Measurements from ENCODE around the gene USP54.

USP54 gene

DNA sequence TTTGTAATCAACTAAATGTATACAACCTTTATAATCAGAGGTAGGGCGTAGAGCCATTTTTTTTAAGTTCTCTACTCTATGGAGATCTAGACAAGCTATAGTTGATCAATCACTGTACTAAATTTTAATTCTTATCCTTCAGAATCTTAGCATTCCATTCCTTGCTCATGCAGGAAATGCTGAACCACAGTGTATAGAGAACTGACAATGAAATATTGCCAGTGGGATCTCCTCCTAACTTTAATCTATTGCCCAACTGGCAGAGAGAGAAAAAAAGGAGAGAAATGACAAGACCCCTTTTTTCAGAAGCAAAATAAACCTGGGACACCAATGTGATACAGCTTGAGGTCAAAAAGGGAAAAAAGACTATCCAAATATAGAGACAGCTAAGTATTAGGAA lies 68.9 kb downstream of the USP54 start:
- TF ChIP-seq ZFX (IDR thresholded peaks at IDR 0.05) = no peak
- TF ChIP-seq, protein P1, sequence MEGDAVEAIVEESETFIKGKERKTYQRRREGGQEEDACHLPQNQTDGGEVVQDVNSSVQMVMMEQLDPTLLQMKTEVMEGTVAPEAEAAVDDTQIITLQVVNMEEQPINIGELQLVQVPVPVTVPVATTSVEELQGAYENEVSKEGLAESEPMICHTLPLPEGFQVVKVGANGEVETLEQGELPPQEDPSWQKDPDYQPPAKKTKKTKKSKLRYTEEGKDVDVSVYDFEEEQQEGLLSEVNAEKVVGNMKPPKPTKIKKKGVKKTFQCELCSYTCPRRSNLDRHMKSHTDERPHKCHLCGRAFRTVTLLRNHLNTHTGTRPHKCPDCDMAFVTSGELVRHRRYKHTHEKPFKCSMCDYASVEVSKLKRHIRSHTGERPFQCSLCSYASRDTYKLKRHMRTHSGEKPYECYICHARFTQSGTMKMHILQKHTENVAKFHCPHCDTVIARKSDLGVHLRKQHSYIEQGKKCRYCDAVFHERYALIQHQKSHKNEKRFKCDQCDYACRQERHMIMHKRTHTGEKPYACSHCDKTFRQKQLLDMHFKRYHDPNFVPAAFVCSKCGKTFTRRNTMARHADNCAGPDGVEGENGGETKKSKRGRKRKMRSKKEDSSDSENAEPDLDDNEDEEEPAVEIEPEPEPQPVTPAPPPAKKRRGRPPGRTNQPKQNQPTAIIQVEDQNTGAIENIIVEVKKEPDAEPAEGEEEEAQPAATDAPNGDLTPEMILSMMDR (conservative IDR thresholded peaks at IDR 0.05) = no peak
- no peak overlapping the region for H3K27ac ChIP-seq

DNA sequence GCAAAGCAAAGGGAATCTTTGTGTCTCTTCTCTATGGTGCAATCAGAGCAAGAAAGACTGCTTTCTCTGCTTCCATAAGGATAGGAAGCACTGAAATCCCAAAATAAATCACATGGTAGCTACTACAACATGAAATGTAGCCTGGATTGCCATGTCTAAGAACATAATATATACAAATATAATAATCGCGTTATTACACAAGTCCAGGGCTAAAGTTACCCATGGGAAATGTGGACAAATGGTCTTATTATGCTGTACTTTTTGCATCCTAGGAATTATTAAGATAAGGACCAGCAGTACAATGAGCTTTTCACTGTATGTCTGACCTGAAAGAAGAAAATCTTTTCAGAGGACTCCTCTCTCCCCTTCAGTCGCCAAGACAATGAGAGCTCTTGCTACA lies 71.8 kb downstream of the USP54 start:
- H3K27ac ChIP-seq = no peak overlapping the region
- TF ChIP-seq, protein P1 (conservative IDR thresholded peaks at IDR 0.05) = no peak
- no peak for TF ChIP-seq ZFX (IDR thresholded peaks at IDR 0.05)

DNA sequence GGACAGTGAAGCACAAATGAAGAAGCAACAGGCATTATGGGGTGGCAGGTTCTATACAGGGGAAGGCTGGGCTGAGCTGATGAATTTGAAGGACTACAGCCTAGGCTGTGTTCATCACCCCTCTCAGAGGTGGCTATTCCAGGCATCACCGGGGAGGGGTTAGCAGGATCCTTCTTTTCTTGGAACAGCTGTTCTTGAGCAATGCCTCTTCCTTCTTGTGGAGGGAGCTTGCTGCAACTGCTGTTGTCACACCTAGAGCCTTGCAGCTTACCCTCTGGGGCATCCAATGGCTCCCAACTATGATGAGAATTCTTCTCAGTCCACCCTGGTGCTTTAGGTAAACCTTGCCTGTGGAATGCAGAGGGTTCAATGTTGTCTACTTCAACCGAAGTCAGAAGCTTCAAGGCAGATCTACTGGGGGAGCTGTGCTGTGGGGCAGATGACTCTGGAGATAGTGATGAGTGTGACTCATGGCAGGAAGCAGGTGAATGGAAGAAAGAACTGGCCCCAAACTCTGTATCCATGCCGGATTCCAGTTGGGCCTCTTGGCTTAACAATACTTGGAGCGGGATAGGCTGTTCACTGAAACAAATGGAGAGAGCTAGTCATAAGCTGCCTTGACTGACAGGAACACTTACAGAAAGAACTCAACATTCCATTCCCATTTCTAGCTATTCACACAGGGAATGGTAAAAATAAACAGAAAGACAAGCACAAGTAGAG lies 73.8 kb downstream of the USP54 start:
- H3K27ac ChIP-seq = no peak overlapping the region
- TF ChIP-seq ZFX (IDR thresholded peaks at IDR 0.05) = no peak
- TF ChIP-seq, protein P1 (conservative IDR thresholded peaks at IDR 0.05) = no peak

DNA sequence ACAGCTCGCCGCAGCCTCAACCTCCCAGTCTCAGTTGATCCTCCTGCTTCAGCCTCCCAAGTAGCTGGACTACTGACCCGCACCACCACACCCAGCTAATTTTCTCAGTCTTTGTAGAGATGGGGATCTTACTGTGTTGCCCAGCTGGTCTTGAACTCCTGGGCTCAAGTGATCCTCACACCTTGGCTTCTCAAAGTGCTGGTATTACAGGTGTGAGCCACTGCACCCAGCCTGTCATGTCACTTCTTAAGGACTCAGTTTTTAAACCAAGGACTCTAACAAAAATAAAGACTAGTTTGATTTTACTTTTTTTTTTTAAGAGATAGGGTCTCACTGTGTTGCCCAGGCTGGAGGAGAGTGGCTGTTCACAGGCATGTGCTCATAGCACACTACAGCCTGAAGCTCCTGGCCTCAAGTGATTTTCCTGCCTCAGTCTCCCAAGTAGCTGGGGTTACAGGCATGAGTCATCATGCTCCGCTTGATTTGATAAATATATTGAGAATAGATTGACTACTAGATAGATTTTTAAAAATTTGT lies 78.9 kb downstream of the USP54 start:
- TF ChIP-seq ZFX (IDR thresholded peaks at IDR 0.05) = no peak
- TF ChIP-seq, protein P1 (conservative IDR thresholded peaks at IDR 0.05) = no peak

DNA sequence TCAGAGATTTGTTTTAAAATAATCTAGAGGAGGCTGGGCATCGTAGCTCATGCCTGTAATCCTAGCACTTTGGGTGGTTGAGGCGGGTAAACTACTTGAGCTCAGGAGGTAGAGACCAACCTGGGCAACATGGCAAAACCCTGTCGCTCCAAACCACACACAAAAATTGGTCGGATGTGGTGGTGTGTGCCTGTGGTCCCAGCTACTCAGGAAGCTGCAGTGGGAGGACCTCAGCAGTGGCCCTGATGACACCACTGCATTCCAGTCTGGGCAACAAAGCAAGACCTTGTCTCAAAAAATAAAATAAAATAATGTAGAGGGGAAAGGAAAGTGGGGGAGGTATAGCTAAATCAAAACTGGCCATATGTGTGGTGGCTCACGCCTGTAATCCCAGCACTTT lies 81.4 kb downstream of the USP54 start:
- no peak for TF ChIP-seq ZFX (IDR thresholded peaks at IDR 0.05)
- TF ChIP-seq, protein P1 (conservative IDR thresholded peaks at IDR 0.05) = no peak
- H3K27ac ChIP-seq = no peak overlapping the region

More for the DNA sequence above, 78.9 kb downstream of the USP54 start:
- no peak overlapping the region for H3K27ac ChIP-seq

DNA sequence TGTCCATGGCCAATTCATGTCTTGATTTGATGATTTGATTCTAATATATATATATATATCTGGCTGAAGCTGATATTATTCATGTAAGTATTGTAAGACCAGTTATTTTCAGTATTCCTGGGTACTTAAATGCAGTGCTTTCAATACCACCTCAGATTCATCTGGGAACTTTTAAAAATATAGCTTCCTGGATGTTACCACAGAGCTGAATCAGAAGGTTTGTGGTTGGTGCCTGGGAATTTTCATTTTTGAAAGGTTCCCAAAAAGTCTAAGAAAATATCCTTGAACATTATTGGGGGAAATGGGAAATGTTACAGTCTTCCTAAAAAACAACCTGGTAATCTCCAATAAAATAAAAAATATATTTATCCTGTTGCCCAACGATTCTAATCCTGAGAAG lies 84.7 kb downstream of the USP54 start:
- H3K27ac ChIP-seq = no peak overlapping the region

DNA sequence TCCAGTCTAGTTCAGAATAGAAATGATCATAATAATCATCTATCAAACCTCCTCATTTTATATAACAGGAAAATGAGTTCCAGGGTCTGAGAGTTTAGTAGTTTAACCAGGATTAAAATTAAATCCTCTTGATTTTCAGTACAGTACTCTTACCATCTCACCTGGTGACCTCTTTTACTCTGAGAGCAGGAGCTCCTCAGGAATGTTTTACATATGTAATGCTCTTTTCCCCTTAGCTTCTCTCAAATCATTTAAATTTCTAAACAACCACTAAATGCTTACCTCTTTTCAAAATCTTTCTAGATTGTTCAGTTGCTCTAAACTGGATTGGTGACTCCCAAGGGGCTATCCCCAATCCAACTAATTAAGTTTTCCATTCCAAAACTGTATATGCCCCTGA lies 85.1 kb downstream of the USP54 start:
- TF ChIP-seq, protein P1 (conservative IDR thresholded peaks at IDR 0.05) = no peak
- no peak for TF ChIP-seq ZFX (IDR thresholded peaks at IDR 0.05)
- no peak overlapping the region for H3K27ac ChIP-seq

More for the DNA sequence above, 84.7 kb downstream of the USP54 start:
- TF ChIP-seq ZFX (IDR thresholded peaks at IDR 0.05) = no peak
- TF ChIP-seq, protein P1 (conservative IDR thresholded peaks at IDR 0.05) = no peak

Measured in C4-2B (cell line).